ENCODE results near the gene CD93. TPM values are rescaled to one million over a fixed set of nuclear protein-coding genes. Genes with fewer than 3 reads are reported as not detected.
A peak's percentile ranks its signal among the peaks of the same experiment; 100 is the strongest.

The CD93 gene
- total and polyA plus RNA-seq, 2 of the 8 experiments (the other 6 are each of a cell fraction or from before 2014, with no cell fraction given) = under 0.01 to 0.07 TPM

- Histone ChIP-seq H2BK5ac (ENCODE audit: low read depth, low read length) (no peak overlapping the region), H2BK12ac (ENCODE audit: low read depth, low read length) (no peak overlapping the region), H3K23me2 (ENCODE audit: low read depth, low read length) (no peaks in the 10 kb centered on the region), H2AFZ (ENCODE audit: low read length) (0 out of 2 replicates have a peak overlapping the region, but pooled peaks have one; percentile 61), H3K18ac (ENCODE audit: extremely low read depth, low read length) (no peak overlapping the region), H4K5ac (ENCODE audit: insufficient read length, low read depth, low read length) (no peak overlapping the region), H3K14ac (ENCODE audit: insufficient read length) (no peak overlapping the region), H3K4me3 (ENCODE audit: extremely low read depth in 1 of 4, insufficient read depth in 2 of 4, low read depth in 3 of 4, low read length in 4 of 4) (no peak overlapping the region), H3K4ac (replicated peaks; ENCODE audit: insufficient read length, low read depth, low read length) (no peak overlapping the region), H3K9me3 (ENCODE audit: insufficient read depth in 2 of 2, low read depth in 1 of 2, low read length in 1 of 2) (no peaks in the 10 kb centered on the region), H2BK15ac (ENCODE audit: low read length) (no peak overlapping the region), H3K79me1 (ENCODE audit: low read depth, low read length) (no peaks in the 10 kb centered on the region), H3K27me3 (replicated peaks in 1 of 4; ENCODE audit: control insufficient read depth in 3 of 4, extremely low read depth in 1 of 4, insufficient read depth in 3 of 4, low read length in 3 of 4) (no peaks in the 10 kb centered on the region), H3K23ac (ENCODE audit: insufficient read length) (no peak overlapping the region), H2AK5ac (ENCODE audit: low read depth, low read length) (0 out of 2 replicates have a peak overlapping the region, but pooled peaks have one; percentile 39), H4K8ac (ENCODE audit: extremely low read depth, insufficient read depth, low read length) (no peak overlapping the region), H4K91ac (replicated peaks; ENCODE audit: insufficient read length, low read length) (no peak overlapping the region), H3K79me2 (ENCODE audit: control insufficient read depth in 1 of 2, insufficient read depth in 2 of 2, low read length in 2 of 2) (no peaks in the 10 kb centered on the region), H3K9ac (replicated peaks in 1 of 4; ENCODE audit: extremely low read depth in 1 of 4, low read depth in 3 of 4, low read length in 3 of 4) (no peak overlapping the region), H2BK120ac (replicated peaks; ENCODE audit: low read depth, low read length) (no peak overlapping the region), H4K20me1 (replicated peaks in 1 of 2; ENCODE audit: control insufficient read depth in 1 of 2, insufficient read depth in 2 of 2, low read length in 2 of 2) (no peaks in the 10 kb centered on the region), H3K4me1 (replicated peaks in 1 of 4; ENCODE audit: control insufficient read depth in 3 of 4, insufficient read depth in 4 of 4, low read length in 3 of 4) (peaks cover 0 to 4% (median 2%) of the 10 kb centered on the region in 4 experiments; a peak in 3 of 7 replicates), H3K27ac (ENCODE audit: low read depth, low read length) (no peak overlapping the region), H3K56ac (replicated peaks; ENCODE audit: insufficient read length, low read depth, low read length) (no peak overlapping the region), H3K4me2 (ENCODE audit: insufficient read depth in 1 of 2, low read depth in 2 of 2, low read length in 2 of 2) (no peak overlapping the region), H2BK20ac (ENCODE audit: low read length) (no peak overlapping the region), H3K36me3 (ENCODE audit: control insufficient read depth in 2 of 4, insufficient read depth in 4 of 4, low read length in 3 of 4) (no peaks in the 10 kb centered on the region)
- no peak for TF ChIP-seq POLR2A (IDR thresholded peaks at IDR 0.05; ENCODE audit: control extremely low read depth in 1 of 2, low read depth in 2 of 2, low read length in 2 of 2)
- TF ChIP-seq CBX8 (IDR thresholded peaks at IDR 0.05; ENCODE audit: borderline replicate concordance, low read depth, low read length) = no peak
- no peak for TF ChIP-seq CEBPB (IDR thresholded peaks at IDR 0.05; ENCODE audit: low read depth, low read length)
- TF ChIP-seq EP300 (IDR thresholded peaks at IDR 0.05; ENCODE audit: borderline replicate concordance in 1 of 2, low read depth in 2 of 2, low read length in 2 of 2) = no peak
- TF ChIP-seq CTCF (IDR thresholded peaks at IDR 0.05; ENCODE audit: control extremely low read depth in 1 of 3, insufficient read depth in 1 of 3, low read depth in 1 of 3, low read length in 3 of 3) = no peak
- TF ChIP-seq SP1 (IDR thresholded peaks at IDR 0.05; ENCODE audit: low read depth, low read length) = 0 out of 2 replicates have a peak, but pooled peaks have one; percentile 28
- TF ChIP-seq JUN (IDR thresholded peaks at IDR 0.05; ENCODE audit: low read depth, low read length) = no peak
- no peak for DNase-seq (ENCODE audit: low read depth in 1 of 2, low spot score in 2 of 2)
- no peak for FAIRE-seq
- WGBS, 2 experiments (ENCODE audit: extremely low coverage in 1 of 2, insufficient coverage in 1 of 2, insufficient read length in 1 of 2, insufficient replicate concordance in 2 of 2, low coverage in 1 of 2, low lambda C conversion rate in 2 of 2, missing lambda C conversion rate in 1 of 2) = 88% methylated on average over 2 of the region's 2 CpGs; no CpG with 5 or more reads in 1 of the 2 experiments
- CTCF ChIA-PET (ENCODE audit: partially characterized antibody) = interaction anchor here (1.0 to 3.4 kb wide), 8 partner anchors 9 to 143 kb away, joined by 3 to 14 read pairs (median 3); no protein-coding TSS in a partner anchor
- POLR2A ChIA-PET (ENCODE audit: partially characterized antibody) = interaction anchor here (0.9 kb wide), 2 partner anchors 8 to 14 kb away, joined by 3 read pairs; no protein-coding TSS in a partner anchor
Measured at GRCh38 chr20:23092384-23092756, 6.2 kb upstream of the CD93 start.

Measured in H1 (cell line).